ENCODE data around the gene TWIST1.
A peak's percentile ranks its signal among the peaks of the same experiment; 100 is the strongest.

TWIST1 gene

DNA sequence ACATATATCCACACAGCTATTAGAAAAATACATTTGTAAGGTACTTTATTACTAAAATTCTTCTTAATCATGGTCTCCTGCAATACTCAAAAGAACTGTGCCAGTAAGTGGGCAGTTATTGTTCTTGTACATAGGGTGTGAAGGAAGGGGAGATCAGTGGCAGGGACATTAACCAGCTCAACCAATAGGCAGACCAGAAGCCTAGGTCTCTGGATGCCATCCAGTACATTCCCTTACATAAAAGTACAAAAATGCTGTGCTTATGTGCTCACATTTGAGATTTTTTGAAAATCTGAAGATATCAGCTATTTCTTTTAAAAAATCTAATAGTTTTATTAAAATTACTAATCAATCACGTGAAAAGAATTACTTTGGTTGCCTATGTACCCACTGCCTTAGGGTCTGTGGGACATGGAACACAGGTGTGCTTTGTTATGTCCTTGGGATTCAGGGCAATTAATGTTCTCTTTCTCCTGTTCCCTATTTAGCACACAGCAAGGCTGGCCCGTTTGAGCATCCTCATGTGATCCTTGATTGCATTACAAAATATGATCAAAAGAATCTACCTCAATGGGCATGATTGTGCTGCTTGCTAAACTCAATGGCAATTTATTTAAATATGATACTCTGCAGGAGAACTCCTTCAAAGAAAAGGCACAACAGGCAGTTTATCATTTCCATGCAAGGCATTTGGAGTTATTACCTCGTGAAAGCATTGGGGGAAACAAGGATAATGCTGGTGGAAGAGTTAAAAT is 22.7 kb downstream of the TWIST1 start:
- Histone ChIP-seq H3K36me3 (ENCODE audit: insufficient read depth, low read length) (no peaks in the 10 kb centered on the region), H3K4me3 (ENCODE audit: low read depth, low read length) (no peak overlapping the region), H3K27ac (ENCODE audit: low read depth, low read length) (no peak overlapping the region), H3K27me3 (ENCODE audit: insufficient read depth, low read length) (no peaks in the 10 kb centered on the region), H2AFZ (ENCODE audit: low read length, unreplicated experiment) (no peak overlapping the region), H3K79me2 (ENCODE audit: control insufficient read depth, insufficient read depth, low read length, unreplicated experiment) (no peaks in the 10 kb centered on the region), H3K4me1 (ENCODE audit: control insufficient read depth, insufficient read depth, low read length, unreplicated experiment) (no peaks in the 10 kb centered on the region)

GRCh38 chr7:19094138-19094537 is 23.3 kb downstream of the TWIST1 start:
- Histone ChIP-seq H3K4me1 (ENCODE audit: control insufficient read depth, insufficient read depth, low read length, unreplicated experiment) (no peaks in the 10 kb centered on the region), H3K27me3 (ENCODE audit: insufficient read depth, low read length) (no peaks in the 10 kb centered on the region), H3K4me3 (ENCODE audit: low read depth, low read length) (no peak overlapping the region), H3K79me2 (ENCODE audit: control insufficient read depth, insufficient read depth, low read length, unreplicated experiment) (no peaks in the 10 kb centered on the region), H3K36me3 (ENCODE audit: insufficient read depth, low read length) (no peaks in the 10 kb centered on the region), H2AFZ (ENCODE audit: low read length, unreplicated experiment) (no peak overlapping the region), H3K27ac (ENCODE audit: low read depth, low read length) (no peak overlapping the region)

- no peaks in the 10 kb centered on the region for H3K36me3 ChIP-seq (ENCODE audit: insufficient read depth, low read length)
- H3K4me1 ChIP-seq (ENCODE audit: control insufficient read depth, insufficient read depth, low read length, unreplicated experiment): no peaks in the 10 kb centered on the region
- no peaks in the 10 kb centered on the region for H3K27me3 ChIP-seq (ENCODE audit: insufficient read depth, low read length)
- H3K4me3 ChIP-seq (ENCODE audit: low read depth, low read length): no peak overlapping the region
- no peak overlapping the region for H3K27ac ChIP-seq (ENCODE audit: low read depth, low read length)
- H2AFZ ChIP-seq (ENCODE audit: low read length, unreplicated experiment): no peak overlapping the region
- no peaks in the 10 kb centered on the region for H3K79me2 ChIP-seq (ENCODE audit: control insufficient read depth, insufficient read depth, low read length, unreplicated experiment)
Measured at GRCh38 chr7:19091550-19092200, 25.8 kb downstream of the TWIST1 start.

DNA sequence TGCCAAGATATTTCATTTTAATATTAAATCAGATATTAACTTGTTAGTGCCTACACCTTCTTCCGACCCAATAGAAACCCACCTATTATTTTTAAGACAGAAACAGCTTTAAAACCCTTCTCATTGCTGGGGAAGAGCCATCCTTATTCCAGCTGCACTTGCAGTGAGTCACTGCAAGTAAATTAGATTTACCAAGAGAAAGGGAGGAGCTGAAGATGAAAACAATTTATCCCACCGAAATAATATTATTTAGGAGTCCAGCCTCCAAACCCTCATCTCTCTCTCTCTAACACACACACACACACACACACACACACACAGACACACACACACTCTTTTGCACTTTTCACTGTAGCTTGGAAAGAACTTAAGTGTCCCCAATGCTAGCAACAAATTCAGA is 26.9 kb downstream of the TWIST1 start:
- Histone ChIP-seq H3K4me1 (ENCODE audit: control insufficient read depth, insufficient read depth, low read length, unreplicated experiment) (no peaks in the 10 kb centered on the region), H3K27ac (ENCODE audit: low read depth, low read length) (no peak overlapping the region), H3K79me2 (ENCODE audit: control insufficient read depth, insufficient read depth, low read length, unreplicated experiment) (no peaks in the 10 kb centered on the region), H3K36me3 (ENCODE audit: insufficient read depth, low read length) (no peaks in the 10 kb centered on the region), H2AFZ (ENCODE audit: low read length, unreplicated experiment) (no peak overlapping the region), H3K27me3 (ENCODE audit: insufficient read depth, low read length) (no peaks in the 10 kb centered on the region), H3K4me3 (ENCODE audit: low read depth, low read length) (no peak overlapping the region)

- H3K4me3 ChIP-seq (ENCODE audit: low read depth, low read length): no peak overlapping the region
- no peak overlapping the region for H3K27ac ChIP-seq (ENCODE audit: low read depth, low read length)
- no peak overlapping the region for H2AFZ ChIP-seq (ENCODE audit: low read length, unreplicated experiment)
- no peaks in the 10 kb centered on the region for H3K27me3 ChIP-seq (ENCODE audit: insufficient read depth, low read length)
- H3K36me3 ChIP-seq (ENCODE audit: insufficient read depth, low read length): no peaks in the 10 kb centered on the region
- no peaks in the 10 kb centered on the region for H3K4me1 ChIP-seq (ENCODE audit: control insufficient read depth, insufficient read depth, low read length, unreplicated experiment)
- H3K79me2 ChIP-seq (ENCODE audit: control insufficient read depth, insufficient read depth, low read length, unreplicated experiment): no peaks in the 10 kb centered on the region
Measured at GRCh38 chr7:19089797-19090196, 27.6 kb downstream of the TWIST1 start.

DNA sequence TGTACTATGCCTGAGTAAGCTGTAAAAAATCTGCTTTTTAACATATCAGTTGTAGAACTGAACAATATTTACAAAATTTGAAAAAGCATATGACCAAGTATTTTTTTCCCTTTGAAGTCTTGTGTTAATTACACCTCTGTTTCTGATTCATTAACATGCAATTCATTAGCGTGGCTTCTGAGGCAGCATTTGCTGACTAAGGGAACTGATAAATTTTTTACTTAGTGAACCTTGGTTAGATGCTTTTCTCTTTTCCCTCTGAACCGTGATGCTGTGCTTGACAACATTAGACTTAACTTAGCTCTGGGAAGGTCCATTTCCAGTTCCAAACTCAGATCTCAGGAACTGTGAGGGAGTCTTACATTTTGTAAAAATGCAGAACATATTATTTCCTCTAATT is 28.1 kb downstream of the TWIST1 start:
- Histone ChIP-seq H3K27me3 (ENCODE audit: insufficient read depth, low read length) (no peaks in the 10 kb centered on the region), H3K4me1 (ENCODE audit: control insufficient read depth, insufficient read depth, low read length, unreplicated experiment) (no peaks in the 10 kb centered on the region), H2AFZ (ENCODE audit: low read length, unreplicated experiment) (no peak overlapping the region), H3K36me3 (ENCODE audit: insufficient read depth, low read length) (no peaks in the 10 kb centered on the region), H3K4me3 (ENCODE audit: low read depth, low read length) (no peak overlapping the region), H3K27ac (ENCODE audit: low read depth, low read length) (no peak overlapping the region), H3K79me2 (ENCODE audit: control insufficient read depth, insufficient read depth, low read length, unreplicated experiment) (no peaks in the 10 kb centered on the region)

- Histone ChIP-seq H3K79me2 (ENCODE audit: control insufficient read depth, insufficient read depth, low read length, unreplicated experiment) (no peaks in the 10 kb centered on the region), H2AFZ (ENCODE audit: low read length, unreplicated experiment) (no peak overlapping the region), H3K36me3 (ENCODE audit: insufficient read depth, low read length) (no peaks in the 10 kb centered on the region), H3K27ac (ENCODE audit: low read depth, low read length) (no peak overlapping the region), H3K27me3 (ENCODE audit: insufficient read depth, low read length) (no peaks in the 10 kb centered on the region), H3K4me1 (ENCODE audit: control insufficient read depth, insufficient read depth, low read length, unreplicated experiment) (peaks cover 7% of the 10 kb centered on the region), H3K4me3 (ENCODE audit: low read depth, low read length) (no peak overlapping the region)
Measured at GRCh38 chr7:19080093-19080492, 37.3 kb downstream of the TWIST1 start.

DNA sequence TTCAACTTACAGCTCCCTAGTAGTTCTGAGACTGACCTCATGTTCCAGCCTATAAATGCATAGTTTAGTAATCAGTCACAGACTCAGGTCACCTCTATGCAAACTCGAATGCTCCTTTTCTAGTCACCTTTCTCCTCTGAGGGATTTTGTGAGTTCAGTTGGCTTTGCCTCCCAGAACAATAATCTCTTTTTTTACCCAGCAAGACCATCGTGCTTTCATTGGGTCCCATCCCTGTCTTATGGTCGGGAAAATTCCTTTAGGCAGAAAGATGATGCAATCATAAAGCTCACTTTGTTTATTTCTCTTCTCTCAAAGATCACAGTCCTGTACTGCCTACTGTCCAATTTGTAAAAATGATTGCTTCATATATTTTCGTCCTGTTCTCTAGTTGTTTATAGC is 38.4 kb downstream of the TWIST1 start:
- no peaks in the 10 kb centered on the region for H3K36me3 ChIP-seq (ENCODE audit: insufficient read depth, low read length)
- H3K27ac ChIP-seq (ENCODE audit: low read depth, low read length): peak overlapping the region; percentile 10; the same call in 1 of the 2 replicates
- no peaks in the 10 kb centered on the region for H3K27me3 ChIP-seq (ENCODE audit: insufficient read depth, low read length)
- H2AFZ ChIP-seq (ENCODE audit: low read length, unreplicated experiment): no peak overlapping the region
- peaks cover 7% of the 10 kb centered on the region for H3K4me1 ChIP-seq (ENCODE audit: control insufficient read depth, insufficient read depth, low read length, unreplicated experiment)
- H3K4me3 ChIP-seq (ENCODE audit: low read depth, low read length): peak overlapping the region; percentile 14; the same call in 1 of the 2 replicates
- H3K79me2 ChIP-seq (ENCODE audit: control insufficient read depth, insufficient read depth, low read length, unreplicated experiment): no peaks in the 10 kb centered on the region

GRCh38 chr7:19069842-19070241 is 47.6 kb downstream of the TWIST1 start:
- Histone ChIP-seq H3K36me3 (ENCODE audit: insufficient read depth, low read length) (no peaks in the 10 kb centered on the region), H3K27me3 (ENCODE audit: insufficient read depth, low read length) (no peaks in the 10 kb centered on the region), H3K4me3 (ENCODE audit: low read depth, low read length) (no peak overlapping the region), H2AFZ (ENCODE audit: low read length, unreplicated experiment) (no peak overlapping the region), H3K27ac (ENCODE audit: low read depth, low read length) (no peak overlapping the region), H3K4me1 (ENCODE audit: control insufficient read depth, insufficient read depth, low read length, unreplicated experiment) (no peaks in the 10 kb centered on the region), H3K79me2 (ENCODE audit: control insufficient read depth, insufficient read depth, low read length, unreplicated experiment) (no peaks in the 10 kb centered on the region)

GRCh38 chr7:19066170-19066569 is 51.3 kb downstream of the TWIST1 start:
- no peak overlapping the region for H3K4me3 ChIP-seq (ENCODE audit: low read depth, low read length)
- peaks cover 4% of the 10 kb centered on the region for H3K4me1 ChIP-seq (ENCODE audit: control insufficient read depth, insufficient read depth, low read length, unreplicated experiment)
- H3K79me2 ChIP-seq (ENCODE audit: control insufficient read depth, insufficient read depth, low read length, unreplicated experiment): no peaks in the 10 kb centered on the region
- H2AFZ ChIP-seq (ENCODE audit: low read length, unreplicated experiment): no peak overlapping the region
- no peak overlapping the region for H3K27ac ChIP-seq (ENCODE audit: low read depth, low read length)
- H3K36me3 ChIP-seq (ENCODE audit: insufficient read depth, low read length): no peaks in the 10 kb centered on the region
- H3K27me3 ChIP-seq (ENCODE audit: insufficient read depth, low read length): no peaks in the 10 kb centered on the region

Measured in ACC112 (cell line).